ENCODE measurements around the gene EPHB6. TPM values are rescaled to one million over a fixed set of nuclear protein-coding genes. Genes with fewer than 3 reads are reported as not detected.

EPHB6 gene
- total RNA-seq, 2 donors from 2014 or later: 33.2 to 36.9 TPM

- Mint-ChIP-seq H3K36me3 (ENCODE audit: low read depth) (no peaks in the 10 kb centered on the region), H3K27ac (peak overlapping the region; percentile 59), H3K9me3 (no peaks in the 10 kb centered on the region), H3K27me3 (ENCODE audit: insufficient read depth) (peaks cover 5% of the 10 kb centered on the region), H3K4me1 (peaks cover 46% of the 10 kb centered on the region), H3K4me3 (no peak overlapping the region)
- Histone ChIP-seq H3K9ac (ENCODE audit: extremely low read depth, low read length, poor library complexity, severe bottlenecking) (no peak overlapping the region), H3K4me1 (ENCODE audit: control insufficient read depth, insufficient read depth, low read length) (peaks cover 10% of the 10 kb centered on the region), H3K4me3 (ENCODE audit: low read length) (peak overlapping the region; percentile 5), H3K36me3 (ENCODE audit: control insufficient read depth, insufficient read depth, low read length) (no peaks in the 10 kb centered on the region), H3K9me3 (ENCODE audit: control insufficient read depth, low read length) (no peaks in the 10 kb centered on the region), H3K27ac (ENCODE audit: low read depth, low read length) (no peak overlapping the region), H3K27me3 (ENCODE audit: control insufficient read depth, insufficient read depth, low read length, poor library complexity, severe bottlenecking) (no peaks in the 10 kb centered on the region)
- TF ChIP-seq CTCF (conservative IDR thresholded peaks at IDR 0.05): no peak
- 80 to 87% methylated on average over 1 to 2 of the region's 2 CpGs for WGBS, 2 experiments (ENCODE audit: insufficient coverage in 1 of 2, insufficient read length in 1 of 2)
- DNase-seq: no peak
Observed at GRCh38 chr7:142832417-142832816, 22.5 kb upstream of the EPHB6 start.

- H3K27me3 Mint-ChIP-seq (ENCODE audit: insufficient read depth): peaks cover 4% of the 10 kb centered on the region
- Histone ChIP-seq H3K27ac (ENCODE audit: low read depth, low read length) (no peak overlapping the region), H3K4me1 (ENCODE audit: control insufficient read depth, insufficient read depth, low read length) (peaks cover 10% of the 10 kb centered on the region), H3K36me3 (ENCODE audit: control insufficient read depth, insufficient read depth, low read length) (no peaks in the 10 kb centered on the region), H3K9me3 (ENCODE audit: control insufficient read depth, low read length) (no peaks in the 10 kb centered on the region), H3K9ac (ENCODE audit: extremely low read depth, low read length, poor library complexity, severe bottlenecking) (no peak overlapping the region), H3K4me3 (ENCODE audit: low read length) (no peak overlapping the region), H3K27me3 (ENCODE audit: control insufficient read depth, insufficient read depth, low read length, poor library complexity, severe bottlenecking) (no peaks in the 10 kb centered on the region)
- DNase-seq: no peak
- 36 to 76% methylated on average over 3 to 5 of the region's 6 CpGs for WGBS, 2 experiments (ENCODE audit: insufficient coverage in 1 of 2, insufficient read length in 1 of 2)
- H3K4me1 Mint-ChIP-seq: peaks cover 41% of the 10 kb centered on the region
- TF ChIP-seq CTCF (conservative IDR thresholded peaks at IDR 0.05): no peak
- H3K27ac Mint-ChIP-seq: peak overlapping the region; percentile 59
- H3K4me3 Mint-ChIP-seq: no peak overlapping the region
- H3K36me3 Mint-ChIP-seq (ENCODE audit: low read depth): no peaks in the 10 kb centered on the region
- no peaks in the 10 kb centered on the region for H3K9me3 Mint-ChIP-seq
Observed at GRCh38 chr7:142833174-142834048, 21.5 kb upstream of the EPHB6 start.

GRCh38 chr7:142835487-142835886, 19.4 kb upstream of the EPHB6 start:
- H3K9me3 ChIP-seq (ENCODE audit: control insufficient read depth, low read length): no peaks in the 10 kb centered on the region
- no peaks in the 10 kb centered on the region for H3K27me3 ChIP-seq (ENCODE audit: control insufficient read depth, insufficient read depth, low read length, poor library complexity, severe bottlenecking)
- H3K9ac ChIP-seq (ENCODE audit: extremely low read depth, low read length, poor library complexity, severe bottlenecking): no peak overlapping the region
- Mint-ChIP-seq H3K4me3 (no peak overlapping the region), H3K4me1 (peaks cover 41% of the 10 kb centered on the region), H3K36me3 (ENCODE audit: low read depth) (no peaks in the 10 kb centered on the region), H3K27ac (no peak overlapping the region), H3K9me3 (no peaks in the 10 kb centered on the region), H3K27me3 (ENCODE audit: insufficient read depth) (peaks cover 3% of the 10 kb centered on the region)
- H3K27ac ChIP-seq (ENCODE audit: low read depth, low read length): no peak overlapping the region
- peak; percentile 25 for TF ChIP-seq CTCF (conservative IDR thresholded peaks at IDR 0.05)
- WGBS, 2 experiments (ENCODE audit: insufficient coverage in 1 of 2, insufficient read length in 1 of 2): 0 to 16% methylated on average over 1 to 3 of the region's 3 CpGs
- H3K4me1 ChIP-seq (ENCODE audit: control insufficient read depth, insufficient read depth, low read length): peaks cover 10% of the 10 kb centered on the region
- H3K4me3 ChIP-seq (ENCODE audit: low read length): no peak overlapping the region
- no peak for DNase-seq
- H3K36me3 ChIP-seq (ENCODE audit: control insufficient read depth, insufficient read depth, low read length): no peaks in the 10 kb centered on the region

Measured in endodermal cell (in vitro differentiated cells).